NCI-H2171 treated with DMSO at 0.1 percent for 48 hours (cell line): ENCODE measurements around the gene MC4R.
"Not testable (repeated sequence)": the region's sequence is repeated elsewhere in the genome, so short reads cannot be mapped to it uniquely, and the experiment has no call there.

Experiments used
- DNase-seq: peaks from one replicate; lab custom pipeline; 2025; lab: John Stamatoyannopoulos, UW

Gene MC4R

GRCh38 chr18:60372596-60372995, at the start of gene MC4R:
Gene MC4R (minus strand): TSS chr18:60372775. CDS start chr18:60372349, 426 bp downstream.
- peak; percentile 98 for DNase-seq

DNA sequence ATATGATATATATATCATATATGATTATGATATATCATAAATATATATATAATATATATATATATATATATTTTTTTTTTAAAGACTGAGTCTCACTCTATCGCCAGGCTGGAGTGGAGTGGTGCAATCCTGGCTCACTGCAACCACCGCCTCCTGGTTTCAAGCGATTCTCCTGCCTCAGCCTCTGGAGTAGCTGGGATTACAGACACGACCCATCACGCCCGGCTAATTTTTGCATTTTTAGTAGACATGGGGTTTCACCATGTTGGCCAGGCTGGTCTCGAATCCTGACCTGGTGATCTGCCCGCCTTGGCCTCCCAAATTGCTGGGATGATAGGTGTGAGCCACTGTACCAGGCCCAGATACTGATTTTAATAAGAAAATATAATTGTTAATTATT, 49.7 kb upstream of the MC4R start:
- not testable (repeated sequence) for DNase-seq

- no peak for DNase-seq
Measured at GRCh38 chr18:60421356-60422118, 49.0 kb upstream of the MC4R start.

DNA sequence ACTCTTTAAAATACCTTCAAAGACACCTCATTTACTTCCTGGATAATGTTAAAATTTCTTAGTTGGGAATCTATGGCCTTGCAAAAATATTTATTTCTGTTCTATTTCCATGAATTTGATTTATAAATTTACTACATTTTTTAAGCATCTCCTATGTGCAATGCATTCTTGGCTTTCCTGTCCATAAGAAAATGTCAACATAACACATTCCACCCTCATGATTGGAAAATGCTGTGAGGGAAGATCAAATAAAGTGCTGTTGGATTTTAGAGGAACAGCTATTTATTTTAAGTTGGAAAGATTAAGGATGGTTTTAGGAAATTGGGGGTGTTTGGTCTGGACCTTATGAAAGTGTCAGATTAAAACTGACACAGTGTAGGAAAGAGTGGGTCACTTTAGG, 45.4 kb upstream of the MC4R start:
- no peak for DNase-seq

- DNase-seq, result peak; percentile 20
Measured at GRCh38 chr18:60413944-60414547, 41.5 kb upstream of the MC4R start.

- DNase-seq, result no peak
Measured at GRCh38 chr18:60411715-60412114, 39.1 kb upstream of the MC4R start.

DNA sequence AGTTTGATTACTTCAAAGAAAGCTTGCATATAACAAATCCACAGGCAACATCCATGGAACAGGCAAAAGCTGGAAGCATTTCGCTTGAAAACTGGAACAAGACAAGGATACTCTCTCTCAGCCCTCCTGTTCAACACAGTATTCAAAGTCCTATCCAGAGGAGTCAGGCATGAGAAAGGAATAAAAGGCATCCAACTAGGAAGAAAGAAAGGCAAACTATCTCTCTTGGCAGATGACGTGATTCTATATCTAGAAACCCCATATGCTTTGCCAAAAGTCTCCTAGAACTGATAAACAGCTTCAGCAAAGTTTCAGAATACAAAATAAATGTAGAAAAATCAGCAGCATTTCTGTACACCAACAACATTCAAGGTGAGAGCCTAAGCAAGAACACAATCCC, 34.1 kb upstream of the MC4R start:
- DNase-seq, result no peak

- DNase-seq, result no peak
Measured at GRCh38 chr18:60404486-60405085, 32.0 kb upstream of the MC4R start.

DNA sequence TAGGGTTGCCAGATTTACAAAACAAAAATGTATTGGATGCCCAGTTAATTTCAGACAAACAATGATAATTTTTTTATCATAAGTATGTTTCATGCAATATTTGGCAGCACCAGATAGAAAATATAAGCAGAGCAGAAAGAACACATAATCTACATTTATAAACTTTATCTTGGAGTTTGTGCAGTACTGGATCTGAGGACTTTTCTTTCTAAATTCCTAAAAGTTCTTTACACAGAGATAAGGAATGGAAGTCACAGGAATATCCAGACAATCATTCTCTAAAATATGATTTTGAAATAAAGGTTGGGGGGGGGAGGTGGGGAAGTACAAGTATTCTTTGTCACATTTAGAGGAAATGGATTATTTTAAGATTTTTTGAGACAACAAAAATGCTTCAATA, 28.8 kb upstream of the MC4R start:
- no peak for DNase-seq

DNA sequence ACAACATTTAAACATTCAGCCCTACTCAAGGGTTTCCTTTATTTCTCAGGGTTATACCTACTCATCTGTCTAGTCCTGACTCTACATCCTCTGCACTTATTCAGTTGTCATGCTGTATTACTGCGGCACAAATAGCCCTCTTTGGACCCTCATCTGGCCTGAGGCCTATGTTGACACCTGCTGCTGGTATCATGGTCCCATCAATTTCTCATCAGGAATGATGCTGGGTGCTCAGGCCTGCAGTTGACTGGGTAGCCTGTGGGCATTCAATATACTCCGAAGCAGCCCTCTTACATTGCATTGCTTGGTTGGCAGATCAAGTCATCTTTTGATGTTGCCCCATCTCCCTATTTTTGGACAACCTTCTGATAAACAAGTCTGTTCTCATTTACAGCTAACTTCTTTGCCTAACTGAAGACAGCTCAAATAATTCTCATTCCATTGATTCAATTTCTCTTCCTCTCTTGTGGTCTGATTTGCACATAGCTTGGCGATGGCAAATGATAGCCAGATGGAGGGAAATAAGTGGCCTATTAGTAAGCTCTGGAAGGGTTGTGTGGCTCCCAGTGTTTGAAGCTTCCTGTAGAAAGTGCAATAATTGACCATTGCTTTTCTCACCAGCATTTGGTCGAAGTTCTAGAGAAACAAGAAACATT, 19.1 kb upstream of the MC4R start:
- no peak for DNase-seq

- DNase-seq, result peak; percentile 16
Measured at GRCh38 chr18:60389314-60389713, 16.7 kb upstream of the MC4R start.

DNA sequence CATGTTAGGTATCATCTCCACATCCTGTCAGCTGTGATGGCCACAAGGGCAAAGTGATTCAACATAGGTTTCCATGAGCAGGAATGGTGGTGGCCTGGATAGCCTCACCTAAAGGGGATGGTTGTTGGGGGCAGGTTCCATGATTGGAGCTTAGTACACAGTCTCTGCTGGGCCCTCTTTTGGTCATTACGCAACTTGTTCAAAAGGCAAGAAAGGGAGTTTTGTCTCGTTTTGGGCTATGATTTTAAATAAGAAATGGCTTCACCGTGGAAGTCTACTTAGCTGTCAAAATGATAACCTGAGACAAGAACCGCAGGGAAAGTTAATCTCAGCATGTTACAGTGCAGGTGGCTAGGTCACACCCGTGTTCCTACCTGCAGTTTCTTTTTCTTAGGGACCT, 13.1 kb upstream of the MC4R start:
- DNase-seq, result no peak

DNA sequence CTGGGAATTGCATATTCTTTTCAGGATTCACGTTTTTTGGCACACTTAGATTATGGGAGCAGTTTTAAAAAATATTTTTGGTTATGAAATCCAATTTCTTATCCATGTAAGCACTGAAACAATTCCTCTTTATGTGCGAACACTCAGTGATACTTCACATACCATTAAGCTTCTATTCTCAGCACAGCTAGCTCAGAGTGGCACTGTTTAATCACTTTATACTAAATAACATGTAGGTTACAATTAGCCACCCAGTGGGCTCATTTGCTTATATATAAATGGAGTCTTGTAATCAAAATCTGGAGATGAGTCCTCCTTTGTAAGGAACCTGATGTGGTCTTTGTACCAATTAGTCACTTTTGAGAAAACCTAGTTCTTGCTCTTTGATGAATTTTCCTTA, 11.3 kb upstream of the MC4R start:
- DNase-seq, result no peak

- no peak for DNase-seq
Measured at GRCh38 chr18:60377778-60378469, 5.3 kb upstream of the MC4R start.

- DNase-seq, result no peak
Measured at GRCh38 chr18:60372132-60372531, 443 bp downstream of the MC4R start.

- no peak for DNase-seq
Measured at GRCh38 chr18:60358516-60358915, 14.1 kb downstream of the MC4R start.

DNA sequence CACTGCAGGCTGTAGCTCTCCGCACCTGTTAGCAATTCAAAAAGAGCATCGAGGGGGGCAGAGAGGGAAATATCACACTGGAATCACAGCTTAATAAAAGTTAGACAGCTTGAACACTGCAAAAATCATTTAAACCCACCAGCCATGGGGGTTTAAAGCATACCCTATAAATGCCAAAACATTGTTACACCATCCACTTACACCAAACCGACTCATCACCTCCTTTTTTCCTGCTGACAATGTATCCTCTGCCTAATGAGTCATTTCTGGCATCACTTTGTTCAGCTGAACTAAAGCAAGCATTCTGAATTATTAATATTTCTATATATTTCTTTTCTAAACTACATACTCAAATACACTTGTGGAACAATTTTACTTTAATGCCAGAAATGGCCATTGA, 21.6 kb downstream of the MC4R start:
- DNase-seq, result no peak

GRCh38 chr18:60350150-60350549, 22.4 kb downstream of the MC4R start:
- no peak for DNase-seq

DNA sequence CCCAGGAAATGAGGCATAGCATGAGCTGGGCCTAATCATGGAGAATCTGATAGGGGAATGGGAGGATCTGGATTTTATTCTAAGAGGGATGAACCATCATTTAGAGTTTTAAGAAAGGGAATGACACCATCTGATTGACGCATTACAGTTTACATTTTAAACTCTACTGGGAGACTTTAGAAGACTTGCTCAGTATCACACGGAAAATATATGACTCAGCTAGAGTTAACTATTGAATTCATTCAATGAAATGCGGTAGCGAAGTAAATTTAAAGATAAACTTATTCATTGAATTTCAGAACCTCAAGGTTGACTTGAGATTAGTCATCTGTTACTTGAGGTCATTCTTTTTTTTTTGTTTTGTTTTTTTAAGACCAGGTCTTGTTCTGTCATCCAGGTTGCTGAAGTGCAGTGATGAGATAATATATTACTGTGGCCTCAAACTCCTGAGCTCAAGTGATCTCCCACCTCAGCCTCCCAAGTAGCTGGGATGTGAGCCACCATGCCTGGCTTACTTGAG, 25.0 kb downstream of the MC4R start:
- no peak for DNase-seq

DNA sequence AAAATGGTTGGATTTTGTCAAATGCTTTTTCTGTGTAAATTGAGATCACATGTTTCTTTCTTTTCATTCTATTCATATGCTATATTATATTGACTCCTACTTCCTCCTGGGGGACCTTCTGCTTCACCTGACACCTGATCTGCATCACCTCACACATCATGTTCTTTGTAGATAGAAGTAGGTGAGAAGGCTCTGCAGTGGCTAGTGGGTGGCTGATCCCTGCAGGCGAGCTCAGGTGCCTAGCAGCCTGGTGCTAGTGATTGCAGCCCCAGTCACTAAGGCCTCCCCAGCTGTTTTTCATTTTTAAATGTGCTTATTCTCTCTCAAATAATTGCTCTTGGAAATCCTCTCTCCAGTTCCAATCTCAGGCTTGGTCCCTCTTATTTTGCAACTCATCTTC, 33.6 kb downstream of the MC4R start:
- peak; percentile 55 for DNase-seq

GRCh38 chr18:60331890-60332289, 40.7 kb downstream of the MC4R start:
- DNase-seq, result peak; percentile 34

DNA sequence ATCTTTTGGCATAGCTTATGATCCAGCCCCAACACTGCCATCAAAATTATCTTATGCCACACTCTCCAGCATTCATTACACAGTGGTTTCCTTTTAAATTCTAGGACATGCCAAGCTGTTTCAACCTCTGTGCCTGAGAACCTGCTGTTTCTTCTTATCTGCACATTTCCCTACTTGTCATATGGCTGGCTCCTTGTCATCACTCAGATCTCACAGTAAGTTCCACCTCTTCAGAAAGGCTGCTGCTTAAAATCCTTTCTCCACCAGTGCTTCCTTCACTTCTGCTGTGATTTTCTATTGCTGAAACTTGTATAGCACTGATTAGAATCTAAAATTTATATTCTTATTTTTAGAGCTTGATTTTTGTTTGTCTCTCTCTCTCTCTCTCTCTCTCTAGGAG, 43.4 kb downstream of the MC4R start:
- peak; percentile 9 for DNase-seq
